H54 (cell line): ENCODE results near the gene TNS1.

Experiments
- DNase-seq: peaks from one replicate; pipeline ENCODE4 v3.0.0; 2011; ENCODE audit warnings: low spot score, mixed read lengths; ENCODE audit not compliant: insufficient read length
- FAIRE-seq: peaks from 3 replicates; lab custom pipeline; 2011; peaks lifted over from hg19 to GRCh38; lab: Jason Lieb, UNC
- POLR2A ChIP-seq: IDR thresholded peaks from 2 replicates; pipeline ENCODE4 v1.6.1; 2011; ENCODE audit warnings: low read depth, mild to moderate bottlenecking, low read length

Gene TNS1

DNA sequence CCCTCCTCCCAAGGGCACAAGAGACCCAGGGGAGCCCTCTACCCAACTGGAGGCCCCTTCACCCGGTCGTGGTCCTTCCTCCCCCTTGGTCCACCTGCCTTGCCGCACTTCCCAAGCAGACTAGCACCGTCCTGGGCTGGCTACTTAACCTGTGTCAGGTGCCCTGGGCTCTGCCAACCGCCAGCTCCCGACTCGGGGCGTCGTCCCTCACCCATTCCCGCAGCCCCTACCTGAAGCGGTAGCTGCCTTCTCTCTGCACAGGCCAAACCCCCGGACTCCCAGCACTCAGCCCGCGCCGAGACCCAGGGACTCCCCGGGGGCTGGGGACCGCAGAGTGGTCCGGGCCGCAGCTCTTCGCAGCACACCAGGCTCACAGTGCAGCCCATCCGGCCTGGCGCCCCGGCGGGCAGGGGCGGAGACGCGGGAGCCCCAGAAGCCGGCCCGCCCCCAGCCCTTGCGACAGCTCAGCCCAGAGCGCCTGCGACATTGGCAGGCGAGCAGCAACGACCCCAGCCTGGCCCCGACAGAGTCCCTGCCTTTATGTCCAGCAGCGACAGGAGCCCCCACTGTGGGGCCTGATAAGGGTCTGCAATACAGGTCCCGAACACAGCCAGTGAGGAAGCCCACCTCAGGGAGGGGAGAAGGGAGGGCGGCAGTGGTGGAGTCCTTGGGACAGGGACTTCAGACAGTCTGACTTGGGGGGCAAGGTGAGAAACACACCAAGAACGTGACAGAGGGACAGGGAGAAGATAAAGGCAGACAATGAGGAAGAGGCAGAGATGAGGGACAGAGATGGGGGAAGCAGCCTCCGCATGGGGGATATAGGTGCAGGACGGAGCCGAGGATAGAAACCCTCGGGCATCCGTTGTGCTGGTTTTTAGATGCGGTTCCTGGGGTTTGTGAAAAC is 31.0 kb upstream of the TNS1 start:
- no peak for DNase-seq
- TF ChIP-seq POLR2A: no peak
- FAIRE-seq: no peak

DNA sequence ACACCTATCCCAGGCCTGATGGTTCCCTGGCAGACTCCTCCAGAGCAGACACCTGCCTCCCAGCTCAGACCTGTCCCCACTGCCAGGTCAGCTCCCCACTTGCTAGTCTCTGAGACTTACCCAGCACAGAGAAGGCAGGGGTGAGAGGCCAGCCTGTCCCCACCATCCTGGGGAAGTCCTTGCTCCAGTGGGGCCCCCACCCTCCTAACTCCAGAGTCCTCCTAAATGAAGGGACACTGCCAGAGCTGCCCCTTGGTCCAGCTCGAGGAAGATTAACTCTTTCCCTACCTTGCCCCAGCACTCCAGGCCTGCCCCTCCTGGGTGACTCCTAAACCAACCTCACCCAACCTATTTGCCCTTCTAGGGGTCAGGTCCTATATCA is 30.4 kb upstream of the TNS1 start:
- no peak for DNase-seq
- TF ChIP-seq POLR2A: no peak
- FAIRE-seq: no peak

DNA sequence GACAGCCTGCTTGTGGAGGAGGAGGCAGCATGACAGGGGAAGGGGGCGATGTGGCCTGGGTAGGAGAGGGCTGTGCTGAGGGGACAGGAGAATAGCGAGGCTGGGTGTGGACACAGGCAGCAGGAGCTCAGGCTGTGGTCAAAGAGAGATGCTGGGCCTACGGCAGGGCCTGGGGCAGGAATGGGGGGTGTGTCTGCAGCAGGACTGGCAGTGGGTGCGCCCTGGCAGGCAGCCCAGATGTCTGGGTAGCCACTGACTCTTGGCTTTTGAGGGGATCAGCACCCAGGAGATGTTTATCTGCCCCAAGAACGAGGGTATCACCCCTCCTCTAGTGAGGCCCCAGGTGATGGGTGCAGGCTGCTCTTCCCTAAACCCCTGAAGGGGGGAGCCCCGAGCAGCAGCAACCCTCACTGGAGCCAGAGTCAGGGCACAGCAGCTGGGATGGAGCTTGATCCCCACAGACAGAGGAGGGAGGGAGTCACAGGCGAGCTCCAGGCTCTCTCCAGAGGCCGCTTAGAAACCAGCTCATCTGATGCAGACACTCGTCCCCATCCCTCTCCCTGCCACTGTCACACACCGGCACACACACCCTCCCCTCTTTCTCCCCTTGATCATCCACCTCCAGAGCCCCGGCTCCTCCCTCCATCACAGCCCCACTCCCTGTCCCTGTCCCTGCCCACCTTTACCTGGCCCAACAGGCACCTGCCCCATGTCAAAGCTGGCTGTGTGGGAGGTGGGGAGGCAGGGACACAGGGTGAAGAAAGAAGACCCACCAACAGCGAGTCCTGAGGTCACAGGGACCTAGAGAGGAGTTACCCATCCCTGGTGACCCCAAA is 29.8 kb upstream of the TNS1 start:
- DNase-seq (no peak), FAIRE-seq (no peak)

DNA sequence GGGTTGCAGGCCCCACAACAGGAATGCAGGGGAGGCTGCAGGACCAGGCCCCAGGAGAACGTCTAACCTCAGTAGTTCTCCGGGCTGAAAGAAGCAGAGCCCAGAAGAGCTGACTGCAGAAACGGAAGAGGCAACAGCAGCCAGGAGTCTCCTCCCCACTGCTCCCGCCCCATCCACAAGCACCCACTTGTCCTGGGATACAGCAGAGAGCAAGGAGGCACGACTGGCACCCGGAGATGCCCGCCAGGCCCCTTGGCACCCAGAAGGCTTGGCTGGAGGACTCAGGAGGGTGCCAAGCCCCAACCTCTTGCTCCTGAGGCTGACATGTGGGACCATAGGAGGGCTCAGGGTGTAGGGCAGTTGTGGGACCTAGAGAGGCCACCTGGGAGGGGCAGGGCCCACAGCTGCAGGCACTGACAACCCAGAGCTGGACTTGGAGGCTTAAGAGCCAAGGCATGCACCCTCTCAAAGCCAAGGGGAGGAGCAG is 29.0 kb upstream of the TNS1 start:
- DNase-seq (no peak), FAIRE-seq (no peak)
- TF ChIP-seq POLR2A: no peak

More for the DNA sequence above, 29.8 kb upstream of the TNS1 start:
- no peak for TF ChIP-seq POLR2A

DNA sequence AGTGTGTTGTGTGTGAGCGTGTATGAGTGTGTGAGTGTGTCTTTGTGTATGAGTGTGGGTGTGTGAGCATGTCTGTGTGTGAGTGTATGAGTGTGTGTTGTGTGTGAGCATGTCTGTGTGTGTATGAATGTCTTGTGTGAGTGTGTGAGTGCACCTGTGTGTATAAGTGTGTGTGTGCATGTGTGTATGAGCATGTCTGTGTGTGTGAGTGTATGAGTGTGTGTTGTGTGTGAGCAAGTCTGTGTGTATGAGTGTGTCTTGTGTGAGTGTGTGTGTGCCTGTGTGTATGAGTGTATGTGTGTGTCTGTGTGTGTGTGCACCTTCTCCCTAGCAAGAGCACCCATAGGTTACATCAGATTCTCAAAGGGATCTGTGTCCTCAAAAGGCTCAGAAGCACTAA is 28.5 kb upstream of the TNS1 start:
- TF ChIP-seq POLR2A: no peak
- FAIRE-seq (no peak), DNase-seq (no peak)

DNA sequence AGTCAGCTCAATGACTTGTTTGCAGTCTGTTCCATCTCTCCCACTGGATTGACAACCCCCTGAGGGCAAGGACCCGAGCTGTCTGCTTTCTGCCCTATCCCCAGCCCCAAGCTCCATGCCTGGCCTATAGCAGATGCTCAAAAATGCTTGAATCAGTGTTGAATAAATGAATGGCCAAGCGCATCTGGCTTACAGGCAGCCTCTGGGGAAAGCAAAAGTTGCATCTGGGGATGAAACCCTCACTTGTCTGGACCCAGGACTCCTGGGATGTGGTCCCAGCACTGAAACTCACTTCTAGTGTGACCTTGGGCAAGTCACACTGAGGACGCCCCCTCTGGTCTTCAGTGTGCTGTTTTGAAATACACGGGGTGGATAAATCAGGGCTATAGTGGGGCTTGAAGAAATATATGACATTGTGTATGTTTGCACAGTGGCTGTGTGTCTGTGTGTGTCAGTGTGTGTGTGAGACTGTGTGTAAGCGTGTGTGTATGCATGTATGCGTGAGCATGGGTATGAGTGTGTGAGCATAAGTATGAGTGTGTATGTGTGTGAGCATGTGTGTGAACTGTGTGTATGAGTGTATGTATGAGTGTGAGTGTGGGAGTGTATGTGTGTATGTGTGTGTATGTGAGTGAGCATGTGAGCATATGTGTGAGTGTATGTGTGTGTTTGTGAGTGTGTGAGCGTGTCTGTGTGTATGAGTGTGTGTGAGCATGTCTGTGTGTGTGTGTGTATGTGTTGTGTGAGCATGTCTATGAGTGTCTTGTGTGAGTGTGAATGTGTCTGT is 27.8 kb upstream of the TNS1 start:
- FAIRE-seq: no peak
- peak; percentile 2 for DNase-seq
- no peak for TF ChIP-seq POLR2A

DNA sequence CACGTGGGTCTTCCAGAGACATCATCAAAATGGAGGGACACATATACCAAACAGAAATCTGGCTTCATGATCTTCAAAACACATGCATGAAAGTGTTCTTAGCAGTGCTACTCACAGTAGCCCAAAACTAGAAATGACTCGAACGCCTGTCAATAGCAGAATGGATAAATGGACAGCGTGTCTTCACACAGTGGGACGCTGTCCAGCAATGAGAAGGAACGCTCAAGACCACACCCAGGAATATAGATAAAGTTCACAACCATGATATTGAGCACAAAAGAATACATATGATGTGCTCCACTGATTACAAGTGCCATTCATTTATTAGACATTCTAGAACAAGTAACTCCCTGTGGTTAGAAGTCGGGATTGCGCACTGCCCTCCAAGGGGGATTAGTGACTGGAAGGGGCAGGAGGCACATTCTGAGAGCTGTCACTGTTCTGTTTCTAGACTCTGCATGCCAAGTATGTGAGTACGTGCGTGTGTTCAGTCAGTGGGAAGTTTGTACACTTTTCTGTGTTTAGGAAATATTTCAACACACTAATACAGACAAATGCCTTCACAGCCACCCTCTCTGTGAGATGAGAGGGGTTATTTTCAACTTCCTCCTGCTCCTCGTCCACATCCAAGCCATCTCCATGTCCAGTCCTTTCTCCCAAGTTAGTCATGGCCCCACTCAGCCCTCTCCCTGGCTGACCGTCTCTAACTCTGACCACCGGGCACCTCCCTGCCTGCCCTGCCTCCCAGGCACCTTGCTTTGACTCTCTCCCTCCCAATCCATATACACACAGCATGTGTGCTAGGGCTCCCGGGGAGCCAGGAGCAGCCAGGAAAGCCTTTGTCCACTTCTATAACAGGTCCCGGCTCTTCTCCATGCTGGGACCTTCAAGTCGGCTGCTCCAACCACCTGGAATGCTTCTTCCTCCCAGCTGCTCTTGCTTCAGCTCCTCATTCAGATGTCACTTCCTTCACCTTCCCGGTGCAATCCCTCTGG is 26.9 kb upstream of the TNS1 start:
- FAIRE-seq (no peak), DNase-seq (peak; percentile 1)

DNA sequence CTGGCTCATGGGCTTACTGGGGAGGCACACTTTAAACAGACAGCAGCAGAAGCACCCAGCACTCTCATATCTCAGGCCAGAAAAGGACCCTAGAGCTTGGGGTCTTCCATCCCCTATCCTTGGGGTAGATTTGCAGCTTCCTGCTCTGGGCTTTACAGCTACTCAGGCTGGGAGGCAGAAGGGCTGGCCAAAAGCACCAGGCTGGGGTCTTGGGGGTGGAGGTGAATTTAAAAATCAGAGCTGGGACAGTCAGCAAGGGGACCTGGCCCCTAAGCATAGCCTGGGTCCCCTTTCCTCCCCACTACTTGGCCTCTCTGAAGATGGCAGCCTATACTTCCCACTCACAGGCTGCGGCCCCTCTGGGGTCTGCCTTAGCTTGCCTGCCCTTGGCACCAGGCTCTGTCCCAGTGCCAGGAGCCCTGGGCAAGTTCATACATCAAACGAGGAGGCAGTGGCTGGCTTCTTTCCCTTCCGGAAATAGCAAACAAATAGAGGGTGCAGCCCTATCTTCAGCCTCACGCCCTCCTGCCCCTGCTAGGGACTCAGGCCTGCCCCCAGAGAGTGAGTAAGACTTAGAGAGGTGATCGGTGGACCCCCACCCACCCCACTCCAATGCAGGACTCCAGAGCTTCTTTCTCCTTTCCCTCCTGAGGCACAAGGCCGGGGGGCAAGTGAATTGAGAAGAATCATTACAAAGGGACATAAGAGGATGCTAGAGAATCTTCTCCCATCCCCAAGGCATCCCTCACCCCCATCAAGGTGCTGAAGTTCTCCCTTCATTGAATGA is 26.0 kb upstream of the TNS1 start:
- no peak for DNase-seq
- no peak for FAIRE-seq
- TF ChIP-seq POLR2A: no peak

More for the DNA sequence above, 26.9 kb upstream of the TNS1 start:
- no peak for TF ChIP-seq POLR2A

DNA sequence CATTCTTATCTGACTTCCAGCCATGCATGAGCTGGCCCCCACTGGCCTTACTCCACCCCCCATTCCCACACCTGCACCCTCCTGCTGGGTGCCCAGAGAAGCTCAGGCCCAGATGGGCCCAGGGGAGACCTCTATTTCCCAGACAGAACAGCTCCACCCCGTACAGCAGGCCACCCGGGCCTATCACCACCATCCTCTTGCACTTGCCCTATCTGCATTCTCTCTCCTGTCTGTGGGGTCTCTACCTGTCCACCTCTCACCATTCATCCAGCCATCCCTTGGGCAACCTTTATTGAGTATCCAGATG is 25.3 kb upstream of the TNS1 start:
- no peak for TF ChIP-seq POLR2A
- DNase-seq (no peak), FAIRE-seq (no peak)

DNA sequence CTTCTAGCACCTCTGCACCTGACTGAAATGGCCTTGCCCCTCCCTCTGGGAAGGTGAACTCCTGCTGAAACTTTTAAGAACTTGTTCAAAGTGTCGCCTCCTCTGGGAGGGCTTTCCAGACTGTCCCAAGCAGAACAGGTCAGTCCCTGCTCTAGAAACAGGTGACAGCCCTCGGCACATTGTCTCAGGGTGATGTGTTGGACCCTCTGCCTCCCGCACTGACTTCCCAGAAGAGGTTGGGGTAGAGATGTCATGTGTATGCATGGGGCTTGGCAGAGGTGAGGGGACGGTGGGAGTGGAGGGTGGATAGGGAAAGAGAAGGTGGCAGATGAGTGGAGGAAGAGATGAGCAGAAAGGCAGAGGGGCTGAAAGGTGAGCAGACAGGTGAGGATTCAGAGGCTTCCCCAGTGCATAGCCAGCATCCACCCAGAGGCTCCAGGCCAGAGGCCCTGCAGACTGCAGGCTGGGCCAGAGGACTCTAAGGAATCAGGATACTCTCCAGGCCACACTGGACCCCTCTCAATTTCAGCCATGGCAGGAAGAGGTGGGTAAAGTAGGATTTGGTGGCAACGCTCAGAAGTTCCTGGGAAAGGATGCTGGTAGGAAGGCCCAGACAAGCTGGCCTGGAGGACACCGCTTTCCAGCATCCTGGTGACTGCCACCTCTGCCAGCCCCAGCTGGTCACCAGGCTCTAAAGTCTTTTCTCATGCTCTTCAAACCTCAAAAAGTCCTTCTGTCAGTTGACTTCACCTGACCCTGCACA is 24.8 kb upstream of the TNS1 start:
- no peak for DNase-seq
- TF ChIP-seq POLR2A: no peak
- no peak for FAIRE-seq
